Medulla oblongata (tissue), 1 donor: ENCODE results near the gene RBM28.
"Not testable (repeated sequence)": the region's sequence is repeated elsewhere in the genome, so short reads cannot be mapped to it uniquely, and the experiment has no call there.

Experiments
- DNase-seq: peaks from one replicate; pipeline ENCODE4 v3.0.0-alpha.2; 2015; ENCODE audit errors: extremely low spot score

RBM28 gene

DNA sequence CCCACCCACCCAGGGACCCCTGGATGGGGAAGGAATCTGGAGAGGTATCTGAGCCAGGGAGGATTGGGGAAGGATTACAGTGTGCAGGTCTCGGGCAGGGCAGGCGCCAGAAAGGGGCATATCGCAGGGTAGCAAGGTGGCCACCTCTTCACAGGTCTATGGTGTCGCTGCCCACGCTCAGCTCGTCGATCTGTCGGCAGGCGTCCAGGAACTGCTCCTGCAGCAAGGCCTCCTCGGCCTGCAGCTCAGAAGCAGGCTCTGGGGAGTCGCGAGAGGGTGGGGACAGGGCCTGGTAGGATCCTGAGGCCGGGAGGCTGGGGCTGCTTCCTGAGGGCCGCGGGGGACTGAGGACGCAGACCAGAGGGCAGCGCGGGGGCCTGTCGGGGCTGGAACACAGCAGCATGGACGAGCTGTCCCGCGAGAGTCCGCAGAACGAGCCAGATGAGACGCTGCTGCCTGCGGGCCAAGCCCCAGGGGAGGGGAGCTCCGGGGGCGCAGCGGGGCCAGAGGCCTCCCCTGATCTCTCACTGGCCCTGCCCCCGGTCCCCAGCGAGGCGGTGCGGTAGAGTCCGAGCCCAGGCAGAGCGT is 7.1 kb upstream of the RBM28 start:
- DNase-seq: no peak

DNA sequence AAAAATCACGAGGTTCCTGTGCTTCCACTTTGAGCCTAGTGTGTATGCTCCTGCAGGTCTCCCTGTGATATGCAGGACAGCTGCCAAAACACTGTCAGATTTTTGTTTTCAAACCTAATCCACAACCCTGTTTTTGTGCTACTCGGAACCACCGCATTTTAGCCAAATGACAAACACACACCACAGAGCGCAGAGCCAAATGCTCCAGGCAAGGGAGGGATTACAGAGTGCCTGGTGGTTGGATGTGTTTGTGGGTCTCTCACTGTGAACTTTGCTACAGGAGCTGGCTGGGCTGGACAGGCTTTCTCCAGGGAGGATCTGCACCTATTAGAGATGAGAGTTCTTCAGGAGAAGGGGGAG is 5.7 kb upstream of the RBM28 start:
- no peak for DNase-seq

DNA sequence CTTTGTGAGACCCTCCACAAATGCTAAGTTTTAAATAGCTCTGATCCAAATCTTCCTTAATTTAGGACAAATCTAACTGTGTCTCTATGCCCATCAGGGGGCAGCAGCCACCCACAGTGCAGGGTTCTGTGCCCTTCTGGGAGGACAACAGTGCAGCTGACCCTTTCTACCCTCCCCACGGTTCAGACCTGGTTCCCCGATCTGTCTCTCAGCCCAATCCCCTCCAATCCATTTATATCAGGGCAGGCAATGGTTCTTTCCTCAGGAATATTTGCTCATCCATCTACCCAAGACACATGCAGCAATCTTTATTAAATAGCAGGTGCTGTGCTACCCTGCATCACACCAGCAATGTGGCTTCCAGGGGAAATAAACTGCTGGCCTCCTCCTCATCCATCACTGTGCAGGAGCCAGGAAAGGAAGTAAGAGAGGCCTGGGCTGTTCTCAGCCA is 4.0 kb upstream of the RBM28 start:
- DNase-seq: peak; percentile 73

DNA sequence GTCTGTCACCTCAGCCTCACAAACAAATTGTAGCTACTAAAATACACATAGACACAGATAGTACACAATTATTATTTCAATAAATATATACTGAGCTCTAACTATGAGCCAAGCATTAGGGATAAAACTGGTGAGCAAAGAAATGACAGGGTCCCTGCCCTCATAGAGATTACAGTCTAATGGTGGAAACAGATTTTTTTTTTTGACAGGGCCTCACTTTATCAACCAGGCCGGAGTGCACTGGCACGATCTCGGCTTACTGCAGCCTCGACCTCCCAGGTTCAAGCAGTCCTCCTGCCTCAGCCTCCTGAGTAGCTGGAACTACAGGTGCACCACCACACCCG is 695 bp upstream of the RBM28 start:
- no peak for DNase-seq

DNA sequence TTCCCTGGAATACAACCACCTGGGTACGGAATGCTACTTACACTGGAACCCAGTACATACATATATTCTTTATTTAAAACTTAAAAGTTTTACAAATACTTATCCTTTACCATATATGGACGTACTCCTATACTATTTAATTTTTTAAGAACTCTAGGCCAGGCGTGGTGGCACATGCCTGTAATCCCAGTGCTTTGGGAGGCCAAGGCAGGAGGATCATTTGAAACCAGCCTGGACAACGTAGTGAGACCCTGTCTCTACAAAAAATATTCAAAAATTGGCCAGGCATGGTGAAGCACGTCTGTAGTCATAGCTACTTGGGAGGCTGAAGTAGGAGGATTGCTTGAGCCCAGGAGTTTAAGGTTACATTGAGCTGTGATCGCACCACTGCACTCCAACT is 2.0 kb downstream of the RBM28 start:
- no peak for DNase-seq

DNA sequence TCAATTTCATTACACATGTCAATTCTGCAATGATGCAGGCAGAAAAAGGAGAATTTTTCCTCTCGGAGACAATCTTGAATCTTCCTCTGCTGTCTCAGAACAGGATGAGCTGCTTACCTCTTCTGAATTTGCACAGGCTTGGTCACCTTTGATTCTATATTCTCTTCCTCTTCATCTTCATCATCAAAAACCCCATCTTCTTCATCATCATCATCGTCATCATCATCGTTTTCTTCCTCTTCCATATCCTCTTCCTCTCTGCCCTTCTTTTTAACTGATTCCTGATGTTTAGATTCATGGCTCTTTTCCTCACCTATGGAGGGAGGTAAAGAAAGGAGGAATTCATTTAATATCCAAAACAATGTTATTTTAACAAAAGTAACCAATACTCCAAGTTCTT is 8.0 kb downstream of the RBM28 start:
- no peak for DNase-seq

DNA sequence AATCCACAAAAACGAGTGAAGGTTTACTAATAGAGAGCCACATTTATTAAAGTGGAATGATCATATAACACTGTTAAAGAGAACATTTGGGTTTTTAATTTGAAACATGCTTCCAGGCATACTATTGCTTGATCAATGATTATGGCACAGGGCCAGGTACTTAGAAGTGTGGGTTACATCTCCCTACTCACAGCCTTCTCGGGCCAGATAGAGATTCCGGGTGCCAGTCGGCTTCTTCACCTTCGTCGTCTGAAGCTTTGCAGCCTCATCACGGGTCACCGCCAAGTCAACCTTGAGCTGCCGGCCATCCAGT is 19.4 kb downstream of the RBM28 start:
- DNase-seq: no peak

DNA sequence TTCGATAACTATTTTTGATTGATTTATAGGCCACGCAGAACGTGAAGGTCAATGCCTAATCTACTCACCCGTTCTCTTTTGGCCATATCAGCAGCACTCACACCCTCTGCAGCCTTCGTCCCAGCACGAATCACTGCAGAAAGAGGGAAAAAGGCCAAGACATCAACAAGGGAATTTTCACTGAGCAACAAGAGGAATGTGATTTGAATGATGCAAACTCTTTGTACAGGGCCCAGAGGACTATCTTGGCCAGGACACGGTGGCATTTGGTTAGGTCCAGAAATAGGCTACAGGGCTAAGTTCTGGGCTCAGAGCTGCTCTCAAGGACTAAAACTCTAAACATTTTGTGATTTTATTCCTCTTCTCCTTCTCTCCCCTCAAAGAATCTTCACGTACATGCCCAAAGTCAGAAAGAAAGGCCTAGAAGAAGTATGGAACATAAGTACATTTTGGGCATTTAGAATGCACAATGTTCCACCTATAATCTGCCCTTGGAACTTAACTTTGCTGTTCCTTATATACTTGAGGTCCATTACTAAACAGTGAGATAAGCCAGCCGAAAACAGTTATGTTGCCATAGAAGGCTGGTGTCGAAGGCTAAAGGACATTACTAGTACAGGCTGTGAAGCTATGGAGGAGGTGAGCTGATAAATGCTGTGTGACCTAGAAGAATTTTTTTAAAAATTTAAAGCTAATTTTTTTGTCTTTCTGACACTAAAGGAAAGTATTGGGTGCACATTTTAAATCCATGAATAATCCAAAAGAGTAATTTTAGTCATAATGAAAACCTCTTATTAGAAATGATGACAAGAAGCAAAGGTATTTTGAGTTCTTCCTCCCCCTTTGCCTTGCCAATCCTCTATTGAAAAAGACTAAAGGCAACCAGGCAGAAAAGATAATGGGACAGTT is 20.0 kb downstream of the RBM28 start:
- no peak for DNase-seq

DNA sequence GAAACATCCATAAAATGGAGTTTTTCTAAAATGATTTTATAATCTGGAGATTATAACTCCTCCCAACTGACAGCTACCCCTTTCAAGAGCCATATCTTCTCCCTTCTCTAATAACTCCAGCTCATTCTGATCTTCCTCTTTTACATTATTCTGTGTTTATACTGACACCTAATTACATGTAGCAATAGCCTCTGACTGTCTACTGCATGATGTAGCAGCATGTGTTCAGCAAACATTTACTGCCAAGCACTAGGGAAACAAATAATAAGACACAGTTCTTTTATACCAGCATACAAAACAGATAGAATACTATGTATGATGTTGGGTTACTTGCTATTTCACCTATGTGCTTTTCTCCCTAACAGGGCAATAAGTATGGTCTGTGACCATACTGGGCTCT is 20.7 kb downstream of the RBM28 start:
- no peak for DNase-seq

DNA sequence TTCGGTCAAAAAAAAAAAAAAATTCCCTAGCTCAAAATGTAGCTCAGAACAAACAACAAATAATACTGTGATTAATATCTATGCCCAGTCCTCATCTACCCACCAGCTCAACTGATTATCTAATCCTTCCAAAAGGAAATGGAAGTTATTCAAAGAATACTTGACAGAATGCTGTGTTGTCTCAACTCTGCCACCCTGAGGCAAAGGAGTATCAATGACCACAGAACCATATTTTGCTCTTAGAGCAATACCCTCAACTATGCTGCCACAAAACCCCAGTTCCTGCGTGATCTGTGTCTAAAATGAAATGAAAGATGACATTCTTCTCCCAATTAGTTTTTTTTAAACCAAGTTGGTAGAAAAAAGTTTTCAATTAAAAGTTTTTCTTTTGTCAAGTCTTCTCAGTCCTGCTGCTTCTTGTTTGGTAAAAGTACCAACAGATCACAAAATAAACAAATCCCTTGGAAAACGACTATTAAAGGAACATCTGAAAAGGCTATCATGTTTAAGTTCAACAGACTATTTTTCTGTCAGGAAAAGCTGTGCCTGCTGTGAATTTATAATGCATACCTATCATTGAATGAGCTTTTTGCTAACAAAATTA is 21.6 kb downstream of the RBM28 start:
- peak; percentile 63 for DNase-seq

DNA sequence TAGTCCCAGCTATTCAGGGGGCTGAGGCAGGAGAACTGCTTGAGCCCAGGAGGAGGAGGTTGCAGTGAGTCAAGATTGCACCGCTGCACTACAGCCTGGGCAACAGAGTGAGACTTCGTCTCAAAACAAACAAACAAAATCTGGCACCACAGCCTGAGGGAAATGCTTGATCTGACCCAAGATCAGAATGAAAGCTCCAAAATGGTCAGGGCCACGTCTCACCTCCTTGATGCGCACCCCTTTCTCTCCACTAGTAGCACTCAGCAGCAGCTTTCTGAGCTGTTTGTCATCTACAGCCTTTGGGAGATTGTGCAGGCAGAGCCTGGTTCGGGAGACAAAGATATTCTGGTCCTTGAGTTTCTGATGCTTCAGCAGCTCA is 22.7 kb downstream of the RBM28 start:
- no peak for DNase-seq

DNA sequence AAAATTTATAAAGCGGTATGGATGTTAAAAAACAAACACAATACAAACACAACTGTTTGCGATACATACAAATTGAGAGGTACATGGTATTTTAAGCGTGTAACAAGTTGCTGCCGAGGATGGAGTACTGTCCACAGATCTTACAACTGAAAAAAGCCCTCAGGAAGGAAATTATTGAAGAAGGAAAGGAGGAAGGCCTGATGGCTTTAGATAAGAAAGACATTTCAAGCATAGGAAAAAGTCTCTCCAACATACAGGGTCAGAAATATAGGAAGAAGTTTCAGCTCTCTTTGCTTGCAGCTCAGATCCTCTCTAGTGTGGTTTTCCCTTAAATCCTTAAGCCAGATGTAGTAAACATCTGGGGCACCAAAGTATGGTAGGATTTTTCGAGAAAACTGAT is 25.0 kb downstream of the RBM28 start:
- DNase-seq: no peak

DNA sequence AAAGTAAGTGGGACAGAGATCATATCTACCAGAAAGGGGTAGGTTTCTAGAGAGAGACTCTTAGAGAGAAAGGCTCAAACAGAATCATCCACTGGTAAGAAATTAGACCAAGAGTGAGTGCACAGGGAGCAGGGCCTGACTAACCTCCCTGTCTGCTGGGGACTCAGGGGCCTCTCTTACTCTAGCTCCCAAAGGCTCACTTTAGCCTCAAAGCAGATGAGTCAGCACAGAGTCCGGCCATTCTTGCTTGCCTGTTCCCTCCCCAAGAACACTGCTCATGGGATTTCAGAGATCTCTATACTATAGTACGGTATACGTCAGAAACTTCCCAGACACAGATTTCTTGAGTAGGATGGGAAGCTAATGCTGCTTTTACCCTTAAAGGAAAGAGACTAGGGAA is 32.7 kb downstream of the RBM28 start:
- no peak for DNase-seq

DNA sequence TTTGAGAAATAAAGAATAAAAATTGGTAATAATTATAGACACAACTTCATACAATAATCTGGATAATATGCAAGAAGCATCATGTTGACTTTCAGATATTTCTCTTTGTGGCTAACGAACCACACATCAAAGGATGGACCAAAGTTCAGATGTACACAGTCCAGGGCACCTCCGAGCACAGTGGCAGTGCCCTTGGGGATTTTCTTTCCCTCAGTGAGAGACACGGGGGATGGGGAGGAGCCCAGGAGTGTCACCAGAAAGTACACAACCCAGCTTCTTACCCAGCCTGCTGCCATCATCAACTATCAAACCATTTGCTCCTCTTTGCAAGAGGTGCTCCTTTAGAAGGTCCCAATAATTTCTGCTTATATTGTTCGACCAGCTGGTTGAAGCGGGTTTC is 33.2 kb downstream of the RBM28 start:
- no peak for DNase-seq

DNA sequence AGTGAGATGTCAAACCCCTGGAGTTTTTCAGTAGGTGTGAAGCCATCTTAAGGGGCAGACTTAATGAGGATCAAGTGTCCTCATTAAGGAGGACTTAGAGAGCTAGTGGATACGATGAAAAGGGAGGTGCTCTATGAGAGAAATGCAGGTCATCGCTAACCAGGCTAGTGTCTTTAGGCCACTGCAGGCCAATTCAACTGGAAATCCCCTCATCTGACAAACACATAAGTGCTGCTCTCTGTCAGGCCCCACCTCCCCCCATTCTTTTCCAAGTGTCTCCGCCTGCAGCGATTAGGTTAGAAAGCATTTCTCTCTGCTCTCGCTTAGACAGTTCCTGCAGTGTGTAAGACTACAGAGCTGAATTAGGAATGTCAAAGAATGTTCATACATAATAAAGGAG is 33.7 kb downstream of the RBM28 start:
- no peak for DNase-seq

DNA sequence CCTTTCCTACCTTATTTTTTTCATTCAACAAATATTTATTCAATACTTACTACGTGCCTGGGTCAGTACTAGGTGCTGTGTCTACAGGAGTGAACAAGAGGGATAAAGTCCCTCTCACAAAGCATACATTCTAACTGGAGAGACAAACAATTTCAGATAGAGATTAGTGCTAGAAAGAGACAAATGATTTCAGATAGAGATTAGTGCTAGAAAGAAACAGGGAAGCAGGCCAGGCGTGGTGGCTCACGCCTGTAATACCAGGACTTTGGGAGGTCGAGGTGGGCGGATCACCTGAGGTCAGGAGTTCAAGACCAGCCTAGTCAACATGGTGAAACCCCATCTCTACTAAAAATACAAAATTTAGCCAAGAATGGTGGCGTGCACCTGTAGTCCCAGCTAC is 34.6 kb downstream of the RBM28 start:
- DNase-seq: no peak

DNA sequence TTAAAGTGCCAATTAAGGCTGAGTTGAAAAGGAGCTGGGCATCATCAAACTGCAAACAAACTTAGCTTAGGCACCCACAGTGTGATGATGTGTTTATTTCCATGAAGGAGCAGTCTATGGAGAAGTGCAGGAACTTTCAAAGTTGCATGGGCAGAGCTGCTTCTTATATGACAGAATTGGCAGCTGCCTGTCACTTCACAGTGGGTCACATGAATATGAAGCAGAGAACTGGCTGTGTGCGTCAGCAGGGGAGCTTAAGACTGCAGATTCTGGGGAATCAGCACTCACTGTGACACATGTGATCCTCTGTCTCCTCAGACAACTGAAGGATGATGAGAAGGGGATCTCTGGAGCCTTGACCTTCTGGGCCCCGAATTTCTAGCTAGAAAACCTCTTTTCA is 36.6 kb downstream of the RBM28 start:
- DNase-seq: no peak

DNA sequence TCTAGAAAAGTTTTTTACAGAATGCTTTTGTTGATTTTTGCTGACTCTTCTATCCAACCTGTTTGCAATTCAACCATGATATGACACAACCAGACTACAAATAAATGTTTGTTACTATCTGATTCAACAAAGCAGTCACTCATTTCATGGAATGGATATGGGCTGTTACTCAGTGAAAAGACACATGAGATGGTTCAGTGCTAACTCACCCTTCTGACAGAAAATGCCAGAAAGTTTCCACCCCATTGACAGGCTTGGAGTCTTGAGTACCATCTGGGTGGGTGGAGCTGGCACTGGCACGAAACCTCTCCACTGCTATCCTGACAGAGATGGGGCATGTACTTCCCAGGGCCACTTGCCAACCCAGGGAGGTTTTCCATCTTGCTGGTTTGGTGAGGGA is 39.5 kb downstream of the RBM28 start:
- DNase-seq: peak; percentile 59

DNA sequence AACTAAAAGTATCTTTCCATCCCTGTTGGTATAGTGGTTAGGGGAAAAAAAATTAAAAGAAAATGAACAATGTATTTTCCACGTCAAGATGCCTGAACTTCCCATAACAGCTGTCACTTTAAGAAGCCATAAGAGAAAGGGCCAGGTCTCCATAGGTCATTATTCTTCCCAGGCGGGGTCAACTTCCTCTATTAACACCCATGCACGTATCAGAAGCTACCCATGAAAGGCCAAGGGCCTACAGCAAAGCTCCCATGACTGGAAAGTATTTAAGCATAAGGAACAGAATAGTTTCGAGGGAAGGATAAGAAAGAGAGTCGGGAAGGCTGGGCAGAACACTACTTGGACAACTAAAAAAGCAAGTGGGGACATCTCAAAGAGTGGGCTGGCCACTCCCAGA is 40.1 kb downstream of the RBM28 start:
- DNase-seq: no peak

DNA sequence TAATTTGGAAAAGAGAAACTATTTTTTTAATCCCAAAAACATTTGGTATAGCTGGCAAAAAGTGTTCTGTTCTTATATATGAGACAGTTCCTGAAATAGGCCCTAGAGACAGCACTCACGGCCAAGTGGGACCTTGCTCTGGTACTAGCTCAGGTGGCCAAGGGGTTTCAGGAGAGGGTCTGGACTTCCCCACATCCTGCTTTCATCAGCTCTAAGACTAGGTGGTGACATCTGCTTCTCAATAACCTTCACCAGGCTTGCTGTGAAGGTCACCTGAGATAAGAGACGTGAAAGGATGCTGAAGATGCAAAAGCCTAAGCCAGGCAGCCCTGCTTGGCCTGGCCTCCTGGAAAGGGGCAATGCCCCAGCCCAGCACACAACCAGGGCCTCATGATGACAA is 40.6 kb downstream of the RBM28 start:
- no peak for DNase-seq

DNA sequence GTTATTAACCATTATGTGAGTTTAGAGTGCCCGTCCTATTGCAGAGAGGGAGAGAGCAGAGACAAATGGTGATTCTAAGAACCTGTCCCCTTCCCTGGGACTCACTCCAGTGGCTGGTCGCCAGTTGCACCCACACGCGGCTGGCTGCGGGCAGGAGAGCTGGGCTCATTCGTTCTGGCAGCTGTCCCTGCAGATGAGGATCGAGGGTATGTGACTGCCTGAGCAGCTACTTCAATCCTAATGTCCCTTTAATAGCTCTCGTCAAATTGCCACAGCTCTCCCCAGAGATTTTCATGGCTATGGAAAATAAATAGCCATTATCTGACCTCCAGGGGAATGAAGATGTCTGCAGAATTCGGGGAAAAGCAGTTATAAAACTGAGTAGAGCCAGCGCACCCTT is 41.6 kb downstream of the RBM28 start:
- DNase-seq: no peak

DNA sequence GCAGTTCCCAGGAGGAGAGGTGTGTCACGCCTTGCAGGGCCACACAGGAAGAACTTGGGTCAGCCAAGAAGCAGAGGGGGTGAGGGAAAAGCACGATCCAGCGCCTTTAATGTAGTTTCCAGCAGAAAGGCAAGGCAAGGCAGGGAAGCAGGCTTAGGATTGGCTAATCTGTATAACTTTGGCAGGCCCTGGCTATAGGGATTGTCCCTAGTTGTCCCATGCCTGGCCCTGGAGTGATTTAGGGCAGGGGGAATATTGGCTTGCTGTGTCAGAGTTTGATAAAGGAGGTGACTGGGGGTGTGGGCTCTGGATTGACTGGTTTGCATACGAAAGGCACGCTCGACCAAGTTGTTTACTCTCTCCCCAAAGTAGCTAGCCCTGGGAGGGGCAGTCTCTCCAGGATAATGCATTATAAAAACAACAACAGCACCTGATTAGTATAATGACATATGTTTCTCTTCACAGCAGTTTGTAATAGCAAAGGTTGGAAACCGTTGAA is 44.5 kb downstream of the RBM28 start:
- no peak for DNase-seq

DNA sequence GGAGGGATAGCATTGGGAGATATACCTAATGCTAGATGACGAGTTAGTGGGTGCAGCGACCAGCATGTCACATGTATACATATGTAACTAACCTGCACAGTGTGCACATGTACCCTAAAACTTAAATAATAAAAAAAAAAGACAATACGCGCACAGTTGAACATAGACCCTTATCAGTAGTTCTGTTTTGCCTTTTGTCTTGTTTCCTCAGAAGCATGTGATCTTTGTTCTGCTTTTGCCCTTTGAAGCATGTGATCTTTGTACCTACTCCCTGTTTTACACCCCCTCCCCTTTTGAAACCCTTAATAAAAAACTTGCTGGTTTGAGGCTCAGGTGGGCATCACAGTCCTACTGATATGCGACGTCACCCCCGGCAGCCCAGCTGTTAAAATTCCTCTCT is 45.7 kb downstream of the RBM28 start:
- DNase-seq: not testable (repeated sequence)
